A172 (cell line): ENCODE data around the gene COL11A2. TPM values are rescaled to one million over a fixed set of nuclear protein-coding genes. Genes with fewer than 3 reads are reported as not detected.

Source experiments
- DNase-seq: peaks from one replicate; pipeline ENCODE4 v3.0.0-alpha.2; 2015; ENCODE audit warnings: low spot score
- total RNA-seq: library from RNA; depleted of rRNA; stranded (reverse); fragments of >200 nt; shearing (Covaris generic); gene quantifications from 2 replicates; pipeline ENCODE4 v1.2.3, GENCODE V29; 2014

Gene COL11A2
- total RNA-seq, 1 experiment from 2014 or later = 1.7 TPM

DNA sequence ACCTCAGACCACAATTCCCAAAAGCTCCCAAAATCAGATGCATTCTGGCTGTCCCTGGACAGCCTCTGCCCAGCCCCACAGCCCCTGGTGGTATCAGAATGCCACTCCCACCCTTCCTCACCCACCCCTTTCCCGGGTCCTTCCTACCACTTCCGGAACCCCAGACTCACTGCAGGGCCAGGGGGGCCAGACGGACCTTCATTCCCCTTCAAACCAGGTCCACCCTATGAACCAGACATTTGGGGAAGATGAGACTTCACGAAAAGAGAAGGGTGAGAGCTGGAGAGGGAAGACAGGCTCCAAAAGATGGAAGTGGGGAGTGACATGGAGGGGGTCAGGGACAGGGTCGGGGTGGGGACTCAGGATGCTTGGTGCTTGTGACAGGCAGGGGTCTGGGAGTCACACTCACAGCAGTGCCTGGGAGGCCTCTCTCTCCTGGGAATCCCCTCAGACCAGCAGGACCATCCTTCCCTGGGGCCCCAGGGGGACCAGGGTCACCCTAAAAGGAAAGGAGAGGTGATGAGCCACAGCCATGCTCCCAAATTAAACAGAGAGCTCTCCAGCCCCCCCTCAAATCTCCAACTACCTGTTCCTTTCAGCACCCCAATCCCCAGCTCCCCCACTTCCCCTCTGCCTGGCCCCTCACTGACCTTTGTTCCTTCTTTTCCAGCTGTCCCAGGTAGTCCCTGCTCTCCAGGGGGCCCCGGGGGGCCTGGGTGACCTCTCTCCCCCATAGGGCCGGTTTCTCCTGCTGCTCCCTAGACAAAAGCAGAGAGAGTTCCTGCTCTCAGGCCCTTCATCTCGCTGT lies 20.2 kb downstream of the COL11A2 start:
- no peak for DNase-seq

DNA sequence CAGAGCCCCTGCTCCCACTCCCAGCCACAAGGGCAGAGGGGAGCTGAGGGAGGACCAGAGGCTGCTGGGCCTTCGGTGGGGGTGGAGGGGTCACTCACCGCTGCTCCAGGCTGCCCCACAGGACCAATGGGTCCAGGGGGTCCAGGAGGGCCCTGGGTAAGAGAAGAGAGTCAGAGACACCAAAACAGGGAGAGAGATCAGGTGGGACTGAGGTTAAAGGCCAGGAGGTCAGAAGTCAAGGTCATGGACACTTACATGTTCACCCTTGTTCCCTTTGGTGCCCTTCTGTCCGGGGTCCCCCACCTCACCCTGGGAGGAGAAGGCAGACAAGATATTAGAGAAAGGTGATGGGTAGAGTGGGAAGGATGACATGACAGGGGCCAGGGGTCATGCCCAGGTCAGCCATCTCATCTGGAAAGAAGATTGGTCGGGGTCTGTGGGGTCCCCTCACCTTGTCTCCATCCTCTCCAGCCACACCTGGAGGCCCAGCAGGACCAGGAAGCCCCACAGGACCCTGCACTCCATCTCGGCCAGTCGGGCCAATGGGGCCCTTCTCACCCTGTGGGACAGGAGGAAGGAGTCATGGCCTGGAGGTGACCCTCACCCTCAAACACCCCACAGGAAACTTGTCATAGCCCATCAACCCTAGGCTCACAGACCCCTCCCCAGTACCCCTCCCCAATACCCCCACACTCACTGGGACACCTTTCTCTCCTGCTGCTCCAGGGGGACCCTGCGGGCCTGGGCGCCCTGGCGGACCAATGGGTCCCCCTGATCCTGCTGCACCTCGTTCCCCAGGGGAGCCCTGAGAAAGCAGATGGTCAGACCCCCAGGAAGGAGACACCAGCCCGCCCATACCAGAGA lies 21.0 kb downstream of the COL11A2 start:
- no peak for DNase-seq

DNA sequence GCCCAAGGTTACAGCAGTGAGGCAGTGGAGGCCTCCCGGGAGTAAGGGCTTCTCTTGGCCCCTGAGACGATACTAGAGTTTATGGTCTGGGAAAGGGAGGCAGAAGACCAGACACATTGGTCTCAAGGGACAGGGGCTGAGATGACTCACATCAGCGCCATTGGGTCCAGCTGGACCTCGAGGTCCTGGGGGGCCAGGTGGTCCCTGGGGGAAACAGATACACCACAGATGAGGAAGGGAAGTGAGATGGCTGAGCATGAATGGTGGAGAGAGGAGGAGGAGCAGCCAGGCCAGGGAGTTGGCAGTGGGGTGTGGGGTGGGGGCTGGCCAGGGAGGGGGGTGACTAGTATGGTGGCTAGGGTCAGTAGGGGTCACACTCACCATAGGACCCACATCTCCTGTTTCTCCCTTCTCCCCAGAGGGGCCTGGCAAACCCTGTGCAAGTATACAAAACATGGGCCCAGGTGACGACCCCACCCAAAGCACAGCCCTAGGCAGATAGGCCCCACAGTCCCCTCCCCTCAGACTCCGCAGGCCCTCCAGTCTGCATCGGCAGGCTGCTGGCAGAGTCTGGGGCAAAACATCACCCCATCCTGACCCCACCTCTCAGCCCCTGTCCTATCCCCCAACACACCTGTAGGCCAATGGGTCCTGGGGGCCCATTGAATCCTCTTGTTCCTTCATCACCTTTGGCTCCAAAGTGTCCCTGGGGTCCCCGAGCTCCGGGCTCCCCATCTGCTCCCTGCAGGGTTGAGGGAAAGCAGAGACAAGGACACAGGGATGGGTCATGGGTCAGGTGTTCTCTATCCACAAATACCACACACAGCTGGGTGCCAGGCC lies 21.9 kb downstream of the COL11A2 start:
- DNase-seq = no peak

DNA sequence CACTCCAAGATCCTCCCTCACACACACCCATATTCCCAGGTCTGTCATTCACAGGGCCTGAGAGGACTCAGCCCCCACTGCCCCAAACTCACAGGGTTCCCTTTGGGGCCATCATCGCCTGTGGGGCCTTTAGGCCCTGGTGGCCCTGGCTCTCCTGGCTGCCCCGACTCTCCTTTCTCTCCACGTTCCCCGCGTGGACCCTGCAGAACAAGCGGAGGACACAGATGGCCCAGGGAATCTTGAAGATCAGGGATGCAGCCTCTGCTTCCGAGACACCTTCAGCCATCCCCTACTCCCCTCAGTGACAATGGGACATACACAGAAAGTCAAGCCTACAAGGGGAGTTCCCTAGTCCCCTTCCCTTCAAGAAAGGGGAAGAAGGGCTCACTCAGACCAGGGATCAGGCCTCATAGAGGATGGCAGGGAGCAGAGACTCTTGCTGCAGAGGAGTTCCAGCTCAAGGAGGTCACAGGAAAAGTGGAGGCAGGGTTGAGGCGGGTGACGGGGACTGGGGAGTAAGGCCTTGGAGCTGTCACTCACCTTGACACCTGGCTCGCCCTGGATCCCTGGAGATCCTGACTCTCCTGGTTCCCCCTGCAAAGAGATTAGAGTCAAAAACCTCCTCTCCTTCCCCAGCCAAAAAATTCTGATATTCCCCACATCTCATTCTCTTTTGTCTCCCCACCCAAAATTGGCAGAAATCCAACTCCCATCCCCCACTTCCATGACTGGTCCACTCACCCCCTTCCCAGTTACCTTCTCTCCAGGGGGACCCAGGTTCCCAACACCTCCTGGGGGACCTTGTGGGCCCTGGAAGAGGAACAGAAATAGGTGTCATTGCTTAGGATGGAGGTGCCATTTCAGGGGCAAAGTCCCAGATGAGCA lies 22.7 kb downstream of the COL11A2 start:
- no peak for DNase-seq

DNA sequence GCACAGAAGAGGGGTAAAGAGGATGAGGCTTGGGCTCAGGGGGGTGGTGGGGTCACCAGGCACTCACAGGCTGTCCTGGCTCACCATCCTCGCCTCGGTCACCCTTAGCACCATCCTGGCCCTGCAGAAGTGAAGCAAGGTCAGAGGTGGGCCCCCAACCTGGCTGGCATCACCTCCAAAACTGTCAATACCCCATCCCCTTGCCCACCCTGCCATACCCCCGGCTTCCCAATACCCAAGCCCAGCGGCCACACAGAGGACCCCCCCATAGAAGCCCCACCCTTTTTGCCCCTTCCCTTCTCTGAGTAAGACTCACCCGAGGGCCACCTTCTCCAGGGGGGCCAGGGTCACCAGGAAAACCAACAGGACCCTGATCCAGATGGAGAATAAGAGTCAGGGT lies 23.6 kb downstream of the COL11A2 start:
- DNase-seq = no peak

DNA sequence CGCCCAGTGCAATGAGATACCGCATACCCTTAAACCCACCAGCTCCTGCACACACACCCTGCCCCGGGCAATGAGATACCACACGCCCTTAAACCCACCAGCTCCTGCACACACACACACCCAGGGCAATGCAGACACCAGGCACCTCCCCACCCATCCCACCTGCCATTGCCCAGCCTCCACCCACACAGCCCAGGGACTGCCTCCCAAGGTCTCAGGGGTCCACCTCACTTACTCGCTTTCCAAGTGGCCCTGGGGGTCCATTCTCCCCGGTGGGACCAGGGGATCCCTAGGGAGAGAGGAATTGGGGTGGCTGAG lies 24.0 kb downstream of the COL11A2 start:
- no peak for DNase-seq

DNA sequence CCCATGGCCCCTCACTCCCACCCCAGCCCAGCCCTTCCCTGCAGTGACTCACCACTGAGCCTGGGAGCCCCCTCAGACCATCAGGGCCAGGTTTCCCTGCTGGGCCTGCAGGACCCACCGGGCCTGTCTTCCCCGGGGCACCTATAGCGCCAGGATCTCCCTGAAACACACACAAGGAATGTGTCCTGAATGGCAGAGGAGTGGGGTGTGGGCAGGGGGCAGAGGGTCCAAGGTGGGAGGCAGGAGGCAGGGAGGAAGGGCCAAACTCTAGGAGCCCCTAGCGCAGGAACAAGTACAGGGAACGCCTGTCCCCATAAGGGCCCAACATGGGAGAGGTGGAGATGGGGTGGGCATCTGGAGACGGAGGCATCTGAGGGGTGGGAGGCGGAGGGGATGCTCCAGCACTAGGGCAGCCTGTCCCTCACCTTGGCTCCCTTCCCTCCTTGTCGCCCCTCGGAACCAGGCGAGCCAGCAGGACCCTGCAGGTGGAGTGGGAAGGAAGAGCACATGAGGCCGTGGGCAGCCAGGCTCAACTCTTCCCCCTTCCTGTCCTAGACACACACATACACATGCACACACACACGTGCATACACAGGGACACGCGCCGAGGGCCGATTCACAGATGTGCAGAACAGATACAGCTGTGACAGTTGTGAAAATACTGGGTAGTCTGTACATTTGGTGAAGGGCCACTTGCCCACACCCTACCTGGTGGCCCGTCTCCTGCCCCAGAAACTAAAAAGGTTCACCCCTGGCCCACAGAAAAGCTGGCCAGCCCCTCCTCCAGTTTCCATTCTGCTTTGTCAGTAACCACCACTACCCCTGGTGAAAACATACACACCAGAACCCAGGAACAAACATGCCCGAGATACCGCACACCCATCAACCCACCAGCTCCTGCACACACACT lies 24.6 kb downstream of the COL11A2 start:
- no peak for DNase-seq

DNA sequence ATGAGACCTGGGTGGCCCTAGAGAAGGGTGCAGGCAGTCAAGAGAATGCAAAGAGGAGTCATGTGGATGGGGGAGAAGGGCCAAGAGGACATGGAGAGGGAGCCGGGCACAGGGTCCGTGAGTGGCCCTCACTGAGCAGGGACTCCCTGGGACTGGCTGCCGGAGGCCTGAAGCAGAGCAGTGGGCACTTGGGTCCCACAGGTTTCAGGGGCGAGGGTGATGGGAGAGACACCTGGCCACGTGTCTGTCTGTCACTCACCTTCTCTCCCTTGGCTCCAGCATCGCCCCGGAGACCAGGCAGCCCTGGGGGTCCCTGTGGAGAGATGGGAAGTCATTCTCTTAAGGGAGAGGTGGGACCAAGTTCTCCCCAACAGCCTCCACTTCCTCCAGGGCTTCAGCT lies 25.5 kb downstream of the COL11A2 start:
- DNase-seq = no peak

DNA sequence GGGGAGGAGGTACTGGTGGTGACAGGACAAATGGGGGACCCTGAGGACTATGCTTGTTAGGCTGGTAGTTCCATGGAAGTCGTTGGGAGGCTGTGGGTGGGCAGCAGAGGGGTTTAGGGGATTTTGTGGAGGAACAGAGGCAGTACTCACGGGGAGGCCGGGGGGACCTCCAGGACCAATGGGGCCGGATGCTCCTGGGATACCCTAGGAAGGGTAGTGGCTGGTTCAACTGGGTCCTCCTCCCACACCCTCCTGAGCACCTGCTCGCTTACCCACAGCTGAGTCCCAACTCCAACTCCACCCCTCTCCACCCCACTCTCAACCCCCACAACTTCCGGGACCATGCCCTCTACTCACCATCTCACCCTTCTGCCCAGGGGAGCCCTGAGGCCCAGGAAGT lies 25.9 kb downstream of the COL11A2 start:
- DNase-seq = no peak

DNA sequence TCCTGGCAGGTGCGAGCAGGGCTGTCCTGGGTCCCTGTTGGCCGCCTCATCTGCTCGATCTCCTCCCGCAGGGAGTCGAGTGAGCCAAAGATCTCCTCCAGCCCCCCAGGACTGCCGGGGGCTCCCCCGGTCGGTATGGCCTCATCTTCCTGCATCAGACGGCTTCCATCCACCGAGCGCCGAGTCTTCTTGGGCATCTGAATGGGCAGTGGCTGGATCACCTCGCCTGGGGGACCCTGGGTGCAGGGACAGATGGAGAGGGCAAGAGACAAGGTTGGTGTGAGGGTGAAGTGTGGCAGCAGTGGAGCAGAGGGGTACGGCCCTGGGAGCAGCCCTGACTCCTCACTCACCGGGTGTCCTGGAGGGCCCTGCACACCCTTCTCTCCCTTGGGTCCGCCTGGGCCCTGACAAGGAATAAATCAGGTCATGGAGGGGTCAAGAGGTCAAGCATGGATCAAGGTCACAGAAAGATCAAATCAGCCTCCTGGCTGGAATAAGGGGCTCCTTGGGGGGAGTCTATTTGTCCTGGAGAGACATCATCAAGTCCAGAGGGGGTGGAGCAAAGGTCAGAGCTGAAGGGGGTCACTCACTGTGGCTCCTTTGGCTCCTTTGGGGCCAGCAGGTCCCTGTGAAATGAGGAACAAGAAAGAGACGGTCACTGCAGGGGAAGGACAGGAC lies 26.5 kb downstream of the COL11A2 start:
- no peak for DNase-seq

DNA sequence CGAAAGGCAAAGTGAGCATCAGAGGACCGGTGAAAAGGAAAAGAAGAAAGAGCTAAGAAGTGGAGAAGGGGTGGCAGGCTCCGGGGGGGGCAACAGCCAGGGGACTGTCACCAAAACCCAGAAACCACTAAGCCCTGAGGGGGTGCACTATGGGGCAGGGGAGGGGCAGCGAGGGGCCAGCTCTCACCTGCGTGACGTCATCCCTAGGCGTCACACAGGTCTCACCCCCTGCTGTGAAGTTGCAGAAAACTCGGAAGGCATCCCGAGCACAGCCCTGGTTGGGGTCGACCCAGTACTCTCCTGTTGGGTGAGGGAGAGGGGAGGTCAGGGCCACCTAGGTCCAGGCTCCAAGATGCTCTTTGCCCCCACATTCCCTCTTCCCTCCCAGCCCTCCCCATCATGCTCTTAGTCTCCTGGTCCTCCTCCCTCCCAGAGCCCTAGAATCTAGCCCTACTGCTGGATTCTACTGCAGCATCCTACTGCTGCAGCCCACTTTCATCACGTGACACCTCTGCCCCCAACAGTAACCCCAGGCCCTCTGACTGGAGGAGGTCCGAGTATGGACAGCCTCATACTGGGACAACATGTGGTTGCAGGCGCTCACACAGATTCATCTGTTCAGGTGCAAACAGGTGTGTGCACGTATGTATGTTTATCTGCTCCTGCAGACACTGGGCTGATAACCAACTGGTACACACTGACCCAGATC lies 27.4 kb downstream of the COL11A2 start:
- no peak for DNase-seq

DNA sequence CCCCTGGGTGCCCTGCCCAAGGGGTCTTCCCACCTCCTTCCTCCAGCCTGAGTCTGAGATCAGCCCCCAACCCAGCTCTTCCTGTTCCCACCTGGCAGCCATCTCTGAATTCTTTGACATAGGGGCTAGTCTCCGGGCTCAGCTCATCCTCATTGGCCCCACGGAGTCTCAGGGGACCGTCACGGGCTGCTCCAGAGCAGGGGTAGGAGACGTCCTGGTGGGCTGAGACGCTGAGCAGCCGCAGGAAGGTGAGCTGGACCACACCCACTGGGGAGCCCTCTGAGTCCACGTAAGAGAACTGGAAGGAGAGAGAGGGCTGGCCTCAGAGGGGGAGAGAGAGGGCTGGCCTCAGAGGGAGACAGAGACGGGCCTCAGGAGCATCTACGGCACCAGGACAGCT lies 28.1 kb downstream of the COL11A2 start:
- DNase-seq = no peak

DNA sequence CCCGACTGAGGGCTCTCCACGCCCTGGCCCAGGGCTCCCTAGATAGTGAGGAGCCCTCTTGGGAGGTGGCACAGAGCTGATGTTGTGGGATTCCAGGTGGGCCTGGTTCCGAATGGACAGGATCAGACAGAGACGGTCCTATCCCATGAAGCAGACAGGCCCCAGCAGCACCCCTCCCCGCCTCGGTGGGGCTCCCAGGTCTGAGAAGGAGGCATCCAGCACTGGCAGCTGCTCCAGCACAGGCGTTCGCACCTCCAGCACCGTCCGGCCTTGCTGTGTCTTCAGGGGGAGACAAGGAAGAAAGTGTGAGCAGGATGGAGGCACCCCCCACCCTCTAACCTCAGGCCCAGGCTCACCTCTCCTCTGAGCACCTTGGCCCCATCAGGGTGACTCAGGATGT lies 28.7 kb downstream of the COL11A2 start:
- no peak for DNase-seq

DNA sequence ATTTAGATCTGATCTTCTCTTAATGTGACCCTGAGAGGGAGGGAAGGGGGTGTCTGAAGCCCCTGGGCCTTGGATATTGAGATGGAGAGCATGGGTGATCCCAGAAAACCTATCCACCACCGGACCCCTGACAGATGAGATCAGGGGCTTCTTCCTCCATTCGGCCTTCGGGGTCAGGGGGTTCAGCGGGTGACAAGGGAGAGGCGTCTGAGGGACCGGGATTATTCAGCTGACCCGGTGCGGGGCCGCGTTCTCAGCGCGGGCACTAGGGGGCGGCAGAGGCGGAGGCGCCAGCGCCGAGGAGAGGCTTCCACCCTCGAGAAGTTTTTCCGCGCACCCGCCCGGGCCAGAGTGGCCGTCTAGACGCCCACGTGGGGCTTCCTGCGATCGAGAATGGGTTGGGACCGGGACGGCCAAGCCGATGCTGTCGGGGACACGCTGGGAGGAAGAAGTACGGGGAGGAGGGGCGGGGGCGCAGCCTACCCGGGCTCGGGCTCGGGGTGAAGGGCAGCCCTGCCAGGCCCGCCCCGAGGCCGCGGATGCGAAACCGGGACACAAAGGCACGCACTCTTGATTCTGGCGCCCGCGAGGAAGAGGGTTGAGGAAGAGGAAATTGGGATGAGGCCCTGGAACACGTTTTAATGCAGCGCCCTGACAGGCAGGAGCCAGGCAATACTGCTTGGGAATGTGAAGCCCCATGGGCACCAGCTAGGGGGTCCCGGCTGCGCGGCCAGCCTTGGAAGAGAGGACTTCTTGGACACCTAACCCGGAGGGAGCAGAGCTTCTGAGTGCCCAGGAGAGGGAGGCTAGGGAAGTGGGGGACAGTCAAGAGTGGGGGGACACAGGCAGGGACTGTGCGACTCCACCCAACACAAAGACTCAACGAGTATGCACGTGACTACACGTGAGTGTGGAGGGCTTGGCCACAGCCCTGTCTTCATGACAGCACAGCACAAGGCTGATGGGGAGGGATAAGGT lies 30.6 kb downstream of the COL11A2 start:
- DNase-seq = peak; percentile 36

DNA sequence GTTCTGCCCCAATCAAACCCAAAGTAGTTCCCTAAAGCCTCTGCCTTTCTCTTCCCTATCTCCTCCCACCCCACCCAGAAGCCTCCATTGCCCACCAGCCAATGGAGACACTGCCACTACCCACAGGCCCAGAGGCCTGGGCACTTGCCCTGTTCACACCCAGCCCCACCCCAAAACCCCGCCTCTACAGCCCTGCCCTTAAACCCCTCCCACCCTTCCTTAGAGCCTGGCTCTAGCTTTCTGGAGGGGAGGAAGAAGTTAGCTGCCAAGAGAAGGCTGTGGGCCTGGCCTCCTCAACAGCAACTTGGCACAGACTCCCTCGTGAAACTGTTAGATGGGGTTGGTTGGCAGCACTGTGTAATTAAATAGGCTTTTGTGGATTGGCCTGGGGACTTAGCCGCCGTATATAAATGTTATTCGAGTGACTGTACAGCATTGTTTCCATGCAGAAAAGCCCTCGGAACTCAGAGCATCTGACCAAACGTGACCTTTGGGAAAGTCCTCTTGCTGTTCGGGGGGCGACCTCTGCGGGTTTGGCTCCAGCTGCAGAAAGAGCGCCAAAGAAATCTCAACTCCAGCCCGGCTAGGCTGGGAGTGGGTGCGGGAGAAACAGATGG lies 31.4 kb downstream of the COL11A2 start:
- DNase-seq = peak; percentile 93

DNA sequence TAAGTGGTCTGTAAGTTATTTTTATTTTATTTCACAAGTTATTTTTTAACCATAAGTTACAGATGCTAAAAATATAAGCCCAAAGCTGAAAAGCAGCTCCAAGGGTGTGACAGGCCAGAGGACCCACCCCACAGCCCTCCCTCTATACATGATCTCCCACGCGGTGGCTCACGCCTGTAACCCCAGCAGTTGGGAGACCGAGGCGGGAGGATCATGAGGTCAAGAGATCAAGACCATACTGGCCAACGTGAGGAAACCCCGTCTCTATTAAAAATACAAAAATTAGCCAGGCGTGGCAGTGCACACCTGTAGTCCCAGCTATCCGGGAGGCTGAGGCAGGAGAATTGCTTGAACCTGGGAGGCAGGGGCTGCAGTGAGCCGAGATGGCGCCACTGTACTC lies 32.2 kb downstream of the COL11A2 start:
- no peak for DNase-seq

DNA sequence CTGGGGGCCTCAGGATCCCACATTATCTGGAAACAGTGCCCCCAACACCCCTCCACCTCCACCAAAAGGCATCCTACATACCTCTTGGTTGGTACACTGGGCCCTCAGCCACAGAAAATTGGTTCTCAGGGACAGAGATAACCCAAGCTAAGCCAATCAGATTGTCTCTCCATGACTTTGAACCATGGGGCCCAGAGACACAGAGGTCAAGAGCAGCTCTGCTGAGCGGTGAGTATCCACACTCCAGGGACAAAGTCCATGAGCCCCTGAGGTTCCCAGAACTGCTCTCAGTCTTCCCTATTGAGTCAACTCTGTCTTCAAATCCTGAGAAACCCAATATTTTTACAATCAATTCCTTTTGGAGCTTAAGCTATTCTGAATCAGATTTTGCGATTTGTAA lies 35.3 kb downstream of the COL11A2 start:
- DNase-seq = no peak
